ENCODE measurements around the gene PSMG3.

- TF ChIP-seq TAF1 (IDR thresholded peaks at IDR 0.05; ENCODE audit: borderline replicate concordance, insufficient read depth, low read length) (no peak), POLR2AphosphoS5 (IDR thresholded peaks at IDR 0.05; ENCODE audit: low read depth, low read length) (no peak), REST (IDR thresholded peaks at IDR 0.05; ENCODE audit: insufficient read depth in 1 of 2, low read depth in 2 of 2, low read length in 2 of 2) (no peak), SIN3A (IDR thresholded peaks at IDR 0.05; ENCODE audit: borderline replicate concordance, insufficient read depth, low read length) (no peak)
These were observed 25.5 kb downstream of the PSMG3 start for GRCh38 chr7:1544178-1544895.
